Measurements from ENCODE around the gene SMOC2.

The SMOC2 gene

DNA sequence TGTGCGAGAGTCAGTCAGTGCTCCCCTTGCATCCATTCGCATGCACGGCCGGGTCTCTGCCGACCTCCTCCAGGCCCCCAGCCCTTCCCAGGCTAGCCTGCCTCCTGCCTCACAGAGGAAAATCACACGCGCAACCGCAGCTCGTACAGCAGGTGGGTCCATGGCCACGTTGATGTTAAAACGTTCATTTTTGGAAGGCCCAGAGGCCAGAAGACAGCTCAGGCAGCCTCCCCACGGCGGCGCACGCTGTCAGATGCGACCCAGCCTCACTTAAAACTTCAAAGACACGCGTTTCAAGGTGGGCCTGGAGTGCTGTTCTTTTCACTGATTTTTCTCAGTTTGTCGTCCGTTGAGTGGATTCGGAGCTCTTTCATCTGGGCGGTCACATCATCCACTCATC is 276.5 kb downstream of the SMOC2 start:
- no peak for DNase-seq

Data from NCI-H2171 treated with DMSO at 0.1 percent for 48 hours (cell line).